Lung (tissue), 12 donors: Measurements from ENCODE around the gene SLC16A1. TPM values are rescaled to one million over a fixed set of nuclear protein-coding genes. Genes with fewer than 3 reads are reported as not detected.

Experiments used
- ATAC-seq: fragments of 200-7000 bp; cut with Tn5 transposase; one replicate; pipeline ENCODE4 v1.9.1; 2020; ENCODE audit warnings: moderate number of reproducible peaks; ENCODE audit not compliant: insufficient read depth, low FRiP score
- DNase-seq, 3 donors: peaks; one replicate each; pipeline ENCODE4 v3.0.0-alpha.2; 2013 to 2017
- H3K27ac ChIP-seq, 2 donors: one replicate each; pipeline ENCODE4 v1.5.1; 2013; ENCODE audit warnings: mild to moderate bottlenecking in 2 of 2, moderate library complexity in 2 of 2, control low read depth in 1 of 2, inconsistent platforms in 1 of 2, low read depth in 1 of 2, low read length in 1 of 2
- H3K27me3 ChIP-seq, 3 donors: one replicate each; pipeline ENCODE4 v1.5.1; 2013; ENCODE audit warnings: low read length in 2 of 3; ENCODE audit not compliant: control insufficient read depth in 3 of 3, insufficient read depth in 3 of 3
- H3K36me3 ChIP-seq, 4 donors: one replicate each; pipeline ENCODE4 v1.5.1; 2013; ENCODE audit warnings: low read length in 4 of 4, mild to moderate bottlenecking in 1 of 4, moderate library complexity in 1 of 4; ENCODE audit not compliant: control insufficient read depth in 4 of 4, insufficient read depth in 4 of 4
- H3K4me1 ChIP-seq, 5 donors: one replicate each; pipeline ENCODE4 v1.5.1; 2013; ENCODE audit warnings: low read length in 5 of 5, mild to moderate bottlenecking in 2 of 5, moderate library complexity in 1 of 5; ENCODE audit not compliant: control insufficient read depth in 5 of 5, insufficient read depth in 5 of 5
- H3K4me3 ChIP-seq: one replicate; pipeline ENCODE4 v1.5.1; 2013; ENCODE audit warnings: mild to moderate bottlenecking, control low read depth, moderate library complexity
- H3K9ac ChIP-seq, 2 donors: one replicate each; pipeline ENCODE4 v1.5.1; 2013; ENCODE audit warnings: low read length in 2 of 2, control low read depth in 1 of 2; ENCODE audit not compliant: insufficient read depth in 1 of 2
- H3K9me3 ChIP-seq, 4 donors: one replicate each; pipeline ENCODE4 v1.5.1; 2013; ENCODE audit warnings: low read length in 3 of 4, mild to moderate bottlenecking in 1 of 4, moderate library complexity in 1 of 4; ENCODE audit not compliant: control insufficient read depth in 4 of 4, insufficient read depth in 3 of 4
- WGBS, 2 donors: extraction: QIAGEN DNeasy Blood & Tissue Kit; methylation state at CpG; one replicate each; pipeline ENCODE4 v1.1.7; 2013; 5-methylcytosine and 5-hydroxymethylcytosine counted together
- polyA plus RNA-seq, 2 donors: library from polyadenylated mRNA; stranded (reverse); fragments of 200-250 nt; gene quantifications; one replicate each; pipeline ENCODE4 v1.2.1, GENCODE V29; 2013
- total RNA-seq, 2 donors: library from RNA; depleted of rRNA in 1 of 2; stranded (reverse); fragments of >200 nt in 1 of 2; gene quantifications; one replicate each; pipeline ENCODE4 v1.2.1, GENCODE V29; 2014 to 2021
- TF ChIP-seq, protein P1 (sequence below): IDR thresholded peaks from 2 replicates; pipeline ENCODE4 v1.5.1; 2012; ENCODE audit warnings: mild to moderate bottlenecking; ENCODE audit errors: control extremely low read depth, extremely low read depth
- donor health status: control.
- donor health status: control.
- donor health status: Bipolar disorder and iron deficiency.
- donor health status: healthy.
- donor health status: DM: yes; HTN: yes; CAD: no.

The SLC16A1 gene
- total and polyA plus RNA-seq, 4 donors, result 2.4 to 27.6 (median 8.2) TPM

DNA sequence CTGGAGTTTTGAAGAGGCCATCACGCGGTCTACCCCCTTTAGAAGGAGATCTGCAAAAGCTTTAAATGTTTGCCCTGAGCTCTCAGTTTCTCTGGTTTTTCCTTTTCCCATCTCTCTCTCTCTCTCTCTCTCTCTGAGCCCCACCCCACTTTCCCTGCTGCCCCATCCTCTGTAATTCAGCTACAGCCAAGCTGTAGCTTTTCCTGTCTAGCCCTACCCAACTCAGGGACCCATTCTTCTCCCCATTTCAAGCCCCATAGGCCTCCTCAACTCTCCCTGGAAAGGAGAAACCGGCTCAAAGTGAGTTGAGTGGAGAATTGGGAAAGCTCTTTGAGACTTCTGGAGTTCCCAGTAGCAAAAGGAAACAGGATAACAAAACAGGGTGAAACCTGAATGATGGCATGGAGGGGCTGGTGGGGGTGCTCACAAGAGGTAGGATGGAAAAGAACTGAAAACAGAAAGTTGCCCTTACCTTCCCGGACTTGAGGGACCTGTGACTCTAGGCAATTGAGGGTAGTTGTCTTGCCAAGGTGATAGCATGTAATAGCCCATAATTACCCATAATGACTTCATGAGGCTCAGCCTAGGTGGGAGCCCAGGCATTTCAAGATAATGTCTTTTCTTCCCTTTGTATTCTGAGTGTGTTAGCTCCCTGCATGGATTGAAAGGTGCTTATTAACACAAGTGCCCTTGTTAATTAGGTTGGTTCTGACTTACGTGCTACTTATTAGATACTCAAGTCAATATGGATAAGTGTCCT, 84.9 kb downstream of the SLC16A1 start:
- no peak overlapping the region for H3K9ac ChIP-seq
- H3K4me1 ChIP-seq, result no peaks in the 10 kb centered on the region
- no peaks in the 10 kb centered on the region for H3K36me3 ChIP-seq
- no peaks in the 10 kb centered on the region for H3K9me3 ChIP-seq
- TF ChIP-seq, protein P1, sequence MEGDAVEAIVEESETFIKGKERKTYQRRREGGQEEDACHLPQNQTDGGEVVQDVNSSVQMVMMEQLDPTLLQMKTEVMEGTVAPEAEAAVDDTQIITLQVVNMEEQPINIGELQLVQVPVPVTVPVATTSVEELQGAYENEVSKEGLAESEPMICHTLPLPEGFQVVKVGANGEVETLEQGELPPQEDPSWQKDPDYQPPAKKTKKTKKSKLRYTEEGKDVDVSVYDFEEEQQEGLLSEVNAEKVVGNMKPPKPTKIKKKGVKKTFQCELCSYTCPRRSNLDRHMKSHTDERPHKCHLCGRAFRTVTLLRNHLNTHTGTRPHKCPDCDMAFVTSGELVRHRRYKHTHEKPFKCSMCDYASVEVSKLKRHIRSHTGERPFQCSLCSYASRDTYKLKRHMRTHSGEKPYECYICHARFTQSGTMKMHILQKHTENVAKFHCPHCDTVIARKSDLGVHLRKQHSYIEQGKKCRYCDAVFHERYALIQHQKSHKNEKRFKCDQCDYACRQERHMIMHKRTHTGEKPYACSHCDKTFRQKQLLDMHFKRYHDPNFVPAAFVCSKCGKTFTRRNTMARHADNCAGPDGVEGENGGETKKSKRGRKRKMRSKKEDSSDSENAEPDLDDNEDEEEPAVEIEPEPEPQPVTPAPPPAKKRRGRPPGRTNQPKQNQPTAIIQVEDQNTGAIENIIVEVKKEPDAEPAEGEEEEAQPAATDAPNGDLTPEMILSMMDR, result no peak
- no peak overlapping the region for H3K27ac ChIP-seq
- DNase-seq (no peak), ATAC-seq (no peak)
- WGBS, 2 donors, result 89 to 94% methylated on average over 5 of the region's 5 CpGs
- H3K27me3 ChIP-seq, result no peaks in the 10 kb centered on the region
- H3K4me3 ChIP-seq, result no peak overlapping the region

DNA sequence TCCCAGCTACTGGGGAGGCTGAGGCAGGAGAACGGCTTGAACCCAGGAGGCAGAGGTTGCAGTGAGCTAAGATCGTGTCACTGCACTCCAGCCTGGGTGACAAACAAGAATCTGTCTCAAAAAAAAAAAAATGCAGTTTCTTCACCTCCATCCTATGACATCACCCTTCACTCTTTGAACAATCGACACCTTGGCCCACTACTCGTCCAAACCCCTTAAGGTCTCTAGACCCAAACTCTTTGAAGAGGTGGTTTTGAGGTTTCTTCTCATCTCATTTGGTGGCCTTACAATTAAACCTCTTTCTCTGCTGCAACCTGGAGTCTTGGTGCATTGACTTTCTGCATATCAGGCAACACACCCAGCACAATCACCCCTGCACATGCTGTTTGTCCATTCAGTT, 86.1 kb downstream of the SLC16A1 start:
- Histone ChIP-seq H3K9me3 (no peaks in the 10 kb centered on the region), H3K36me3 (no peaks in the 10 kb centered on the region), H3K9ac (no peak overlapping the region), H3K27ac (no peak overlapping the region), H3K4me3 (no peak overlapping the region), H3K27me3 (no peaks in the 10 kb centered on the region), H3K4me1 (no peaks in the 10 kb centered on the region)
- WGBS, 2 donors, result 91 to 92% methylated on average over 4 of the region's 4 CpGs
- TF ChIP-seq, protein P1, result no peak
- no peak for DNase-seq
- no peak for ATAC-seq

DNA sequence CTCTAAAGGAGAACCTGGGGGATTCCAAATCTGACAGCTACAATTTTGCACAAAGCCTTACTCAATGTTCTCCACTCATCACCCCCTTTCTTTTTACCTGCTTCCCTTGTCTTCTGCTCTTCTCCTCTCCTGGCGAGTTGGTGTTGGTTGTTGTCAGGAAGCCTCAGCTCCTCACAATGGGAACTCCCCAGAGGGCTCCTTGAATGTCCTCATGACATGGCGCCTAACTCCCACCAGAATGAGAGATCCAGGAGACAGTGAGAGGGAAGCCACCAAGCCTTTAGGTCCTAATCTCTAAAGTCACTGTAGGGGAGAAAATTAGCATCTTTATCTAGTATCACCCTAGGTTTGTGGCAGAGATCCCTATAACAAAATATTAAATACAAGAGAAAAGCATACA, 87.8 kb downstream of the SLC16A1 start:
- no peaks in the 10 kb centered on the region for H3K9me3 ChIP-seq
- DNase-seq, result no peak
- TF ChIP-seq, protein P1, result no peak
- ATAC-seq, result no peak
- 95 to 100% methylated on average over 2 of the region's 2 CpGs for WGBS, 2 donors
- H3K36me3 ChIP-seq, result no peaks in the 10 kb centered on the region
- no peak overlapping the region for H3K27ac ChIP-seq
- no peak overlapping the region for H3K4me3 ChIP-seq
- H3K27me3 ChIP-seq, result no peaks in the 10 kb centered on the region
- no peaks in the 10 kb centered on the region for H3K4me1 ChIP-seq
- no peak overlapping the region for H3K9ac ChIP-seq

DNA sequence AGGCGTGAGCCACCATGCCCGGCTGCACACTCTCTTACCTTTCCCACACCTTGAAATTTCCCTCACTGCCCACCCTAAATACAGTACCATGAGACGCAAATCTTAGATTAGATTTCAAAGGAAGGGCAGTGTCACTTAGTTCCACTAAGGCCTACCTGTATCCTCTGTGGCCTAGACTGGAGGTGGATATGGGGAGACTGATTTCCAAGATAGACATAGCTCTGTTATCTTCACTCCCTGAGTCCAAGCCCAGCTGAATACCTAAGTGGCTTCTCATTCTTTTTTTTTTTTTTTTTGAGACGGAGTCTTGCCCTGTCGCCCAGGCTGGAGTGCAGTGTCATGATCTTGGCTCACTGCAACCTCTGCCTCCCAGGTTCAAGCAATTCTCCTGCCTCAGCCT, 89.0 kb downstream of the SLC16A1 start:
- H3K9ac ChIP-seq, result no peak overlapping the region
- H3K4me1 ChIP-seq, result no peaks in the 10 kb centered on the region
- no peaks in the 10 kb centered on the region for H3K9me3 ChIP-seq
- no peak for DNase-seq
- H3K36me3 ChIP-seq, result no peaks in the 10 kb centered on the region
- 88 to 96% methylated on average over 5 of the region's 5 CpGs for WGBS, 2 donors
- H3K27ac ChIP-seq, result no peak overlapping the region
- TF ChIP-seq, protein P1, result no peak
- no peak overlapping the region for H3K4me3 ChIP-seq
- no peaks in the 10 kb centered on the region for H3K27me3 ChIP-seq
- no peak for ATAC-seq
